Tibial artery (tissue), 4 donors: ENCODE data around the gene DNAJA1.
A peak's percentile ranks its signal among the peaks of the same experiment; 100 is the strongest.
"Not testable (repeated sequence)": the region's sequence is repeated elsewhere in the genome, so short reads cannot be mapped to it uniquely, and the experiment has no call there.

Experiments used
- DNase-seq, 2 donors: peaks; one replicate each; pipeline ENCODE4 v3.0.0-alpha.2; 2019
- H3K27ac ChIP-seq, 2 donors: fragments of 200-600 bp; sonication (generic) in 1 of 2; 1 replicate in 1 of 2; 2 replicates in 1 of 2; pipeline ENCODE4 v1.5.1; 2018 to 2019; ENCODE audit warnings: mild to moderate bottlenecking in 1 of 2
- H3K27me3 ChIP-seq, 2 donors: fragments of 200-600 bp; sonication (generic) in 1 of 2; one replicate each; pipeline versions ENCODE4 v1.5.1 to v1.6.0; 2016 to 2019
- H3K36me3 ChIP-seq, 3 donors: fragments of 200-600 bp; sonication (generic) in 2 of 3; one replicate each; pipeline ENCODE4 v1.5.1; 2016 to 2019; ENCODE audit warnings: mild to moderate bottlenecking in 2 of 3
- H3K4me1 ChIP-seq, 4 donors: fragments of 200-600 bp; sonication (generic) in 2 of 4; 1 replicate in 3 of 4; 2 replicates in 1 of 4; pipeline ENCODE4 v1.5.1; 2016 to 2019
- H3K4me3 ChIP-seq, 2 donors: fragments of 200-600 bp; sonication (generic) in 1 of 2; 1 replicate in 1 of 2; 2 replicates in 1 of 2; pipeline ENCODE4 v1.5.1; 2018 to 2019; ENCODE audit warnings: mild to moderate bottlenecking in 2 of 2
- H3K9me3 ChIP-seq, 3 donors: fragments of 200-600 bp; sonication (generic) in 1 of 3; one replicate each; pipeline ENCODE4 v1.5.1; 2016 to 2019
- CTCF ChIP-seq, 2 experiments: fragments of 200-600 bp in 1 of 2; fragments of 450-650 bp in 1 of 2; IDR thresholded peaks; one replicate each; pipeline ENCODE4 v1.5.1; 2017 to 2019; ENCODE audit warnings: antibody characterized with exemption in 2 of 2, mild to moderate bottlenecking in 1 of 2, moderate library complexity in 1 of 2
- intact Hi-C: fragments of 100-400 bp; cut with DNase I; formaldehyde crosslinking; loops from one replicate; pipeline ENCODE4 v1.15.0; 2023; ENCODE audit warnings: low total_unique reads

The DNAJA1 gene

GRCh38 chr9:32992595-32993238 is 32.4 kb upstream of the DNAJA1 start:
- Histone ChIP-seq H3K9me3 (no peaks in the 10 kb centered on the region), H3K27me3 (no peaks in the 10 kb centered on the region), H3K4me3 (no peak overlapping the region), H3K27ac (no peak overlapping the region), H3K36me3 (peaks cover 31 to 52% (median 37%) of the 10 kb centered on the region in 3 donors), H3K4me1 (no peaks in the 10 kb centered on the region)
- no peak for DNase-seq
- intact Hi-C loops: loop anchor here (10.0 kb wide), 1 partner anchor 618 kb away; no protein-coding TSS in a partner anchor
- no peak for TF ChIP-seq CTCF (IDR thresholded peaks at IDR 0.05)

- Histone ChIP-seq H3K27ac (peak overlapping the region; percentile 89 to 90), H3K4me3 (peak overlapping the region; percentile 74 to 95), H3K4me1 (peaks cover 0 to 13% (median 6%) of the 10 kb centered on the region in 4 donors), H3K36me3 (peaks cover 9 to 16% (median 14%) of the 10 kb centered on the region in 3 donors)
- H3K27me3 ChIP-seq, DNase-seq, intact Hi-C loops, H3K9me3 ChIP-seq: not testable (repeated sequence)
Observed at GRCh38 chr9:33000682-33001055, 24.4 kb upstream of the DNAJA1 start.

GRCh38 chr9:33005335-33005734 is 19.7 kb upstream of the DNAJA1 start:
- H3K9me3 ChIP-seq, H3K27ac ChIP-seq, H3K36me3 ChIP-seq, H3K27me3 ChIP-seq, DNase-seq, intact Hi-C loops, H3K4me3 ChIP-seq, H3K4me1 ChIP-seq: not testable (repeated sequence)

- Histone ChIP-seq H3K4me3 (no peak overlapping the region), H3K4me1 (no peaks in the 10 kb centered on the region), H3K9me3 (no peaks in the 10 kb centered on the region), H3K27me3 (no peaks in the 10 kb centered on the region), H3K36me3 (no peaks in the 10 kb centered on the region), H3K27ac (no peak overlapping the region)
- no peak for TF ChIP-seq CTCF (IDR thresholded peaks at IDR 0.05)
- DNase-seq: no peak
- intact Hi-C loops: no loop called here
Observed at GRCh38 chr9:33007755-33008154, 17.3 kb upstream of the DNAJA1 start.

- intact Hi-C loops: no loop called here
- no peaks in the 10 kb centered on the region for H3K36me3 ChIP-seq
- no peaks in the 10 kb centered on the region for H3K4me1 ChIP-seq
- no peak for DNase-seq
- H3K4me3 ChIP-seq: no peak overlapping the region
- no peak for TF ChIP-seq CTCF (IDR thresholded peaks at IDR 0.05)
- no peak overlapping the region for H3K27ac ChIP-seq
- no peaks in the 10 kb centered on the region for H3K27me3 ChIP-seq
- H3K9me3 ChIP-seq: no peaks in the 10 kb centered on the region
Observed at GRCh38 chr9:33011831-33012230, 13.2 kb upstream of the DNAJA1 start.

GRCh38 chr9:33012328-33013069 is 12.6 kb upstream of the DNAJA1 start:
- Histone ChIP-seq H3K27me3 (no peaks in the 10 kb centered on the region), H3K4me3 (no peak overlapping the region), H3K27ac (no peak overlapping the region), H3K36me3 (no peaks in the 10 kb centered on the region), H3K4me1 (no peaks in the 10 kb centered on the region), H3K9me3 (no peaks in the 10 kb centered on the region)
- no peak for DNase-seq
- intact Hi-C loops: no loop called here
- no peak for TF ChIP-seq CTCF (IDR thresholded peaks at IDR 0.05)
